GM18858 (cell line): Measurements from ENCODE around the gene MAF.

Experiments
- ATAC-seq: cut with Tn5 transposase; IDR thresholded peaks from one replicate; pipeline ENCODE4 v1.9.1; 2021; ENCODE audit not compliant: unreplicated experiment

The MAF gene

GRCh38 chr16:79592186-79592585 lies 8.4 kb downstream of the MAF start:
- no peak for ATAC-seq

- no peak for ATAC-seq
These were observed 10.9 kb downstream of the MAF start for GRCh38 chr16:79589601-79590102.

DNA sequence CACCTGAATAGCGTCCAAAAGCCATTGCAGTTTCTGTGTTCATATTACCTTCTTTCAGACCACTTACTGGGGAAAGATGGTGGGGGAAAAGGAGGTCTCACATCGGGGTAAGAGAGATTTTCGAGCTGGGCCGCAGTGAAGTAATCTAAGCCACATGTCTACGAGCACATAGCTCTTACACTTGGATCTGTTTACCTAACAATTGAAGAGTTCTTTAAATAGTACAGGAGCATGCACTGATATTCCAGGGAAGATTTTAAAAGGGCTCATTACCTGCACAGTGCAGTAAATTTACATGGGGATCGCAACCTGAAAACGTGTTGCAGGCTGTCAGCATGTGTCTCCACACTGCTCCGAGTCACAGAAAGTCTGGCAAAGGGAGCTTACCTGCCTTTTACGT lies 12.6 kb downstream of the MAF start:
- ATAC-seq: no peak

- ATAC-seq: no peak
These were observed 13.2 kb downstream of the MAF start for GRCh38 chr16:79587296-79587695.

- no peak for ATAC-seq
These were observed 17.7 kb downstream of the MAF start for GRCh38 chr16:79582789-79583188.

- ATAC-seq: no peak
These were observed 19.9 kb downstream of the MAF start for GRCh38 chr16:79580453-79581191.

DNA sequence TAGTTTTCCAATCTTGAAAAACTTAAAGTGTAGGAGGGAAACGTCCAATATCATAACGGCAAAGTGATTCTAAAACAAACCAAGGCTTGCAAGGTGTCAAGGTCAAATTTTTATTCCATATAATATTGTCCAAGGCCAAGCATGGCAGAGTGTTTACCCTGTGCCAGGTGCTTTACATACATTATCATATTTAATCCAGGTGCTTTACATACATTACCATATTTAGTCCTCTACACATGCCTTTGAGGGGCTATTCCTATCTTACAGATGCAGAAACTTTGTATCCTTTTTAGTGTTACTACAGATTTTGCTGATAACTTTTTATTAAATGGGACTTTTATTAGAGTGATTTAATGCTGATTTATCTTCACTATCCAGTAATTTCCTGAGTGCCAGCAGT lies 23.9 kb downstream of the MAF start:
- no peak for ATAC-seq

DNA sequence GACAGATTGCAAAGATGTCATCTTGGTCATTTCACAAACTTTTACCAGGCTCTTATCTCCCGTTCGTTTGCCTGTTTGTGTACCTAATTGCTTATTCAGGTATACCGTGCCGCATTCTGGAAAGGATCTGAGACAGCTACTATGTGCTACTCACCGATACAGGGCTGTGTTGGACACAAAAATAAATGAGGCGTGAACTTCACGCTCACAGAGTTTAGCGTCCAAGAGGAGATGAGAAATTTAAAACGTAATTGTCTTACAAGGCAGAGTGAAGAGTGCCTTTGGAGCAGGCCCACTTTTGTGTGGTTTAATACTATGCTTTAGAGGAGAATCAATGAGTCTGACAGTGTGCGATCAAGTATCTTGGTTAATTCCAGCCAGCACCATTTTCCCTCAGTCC lies 26.7 kb downstream of the MAF start:
- ATAC-seq: no peak

DNA sequence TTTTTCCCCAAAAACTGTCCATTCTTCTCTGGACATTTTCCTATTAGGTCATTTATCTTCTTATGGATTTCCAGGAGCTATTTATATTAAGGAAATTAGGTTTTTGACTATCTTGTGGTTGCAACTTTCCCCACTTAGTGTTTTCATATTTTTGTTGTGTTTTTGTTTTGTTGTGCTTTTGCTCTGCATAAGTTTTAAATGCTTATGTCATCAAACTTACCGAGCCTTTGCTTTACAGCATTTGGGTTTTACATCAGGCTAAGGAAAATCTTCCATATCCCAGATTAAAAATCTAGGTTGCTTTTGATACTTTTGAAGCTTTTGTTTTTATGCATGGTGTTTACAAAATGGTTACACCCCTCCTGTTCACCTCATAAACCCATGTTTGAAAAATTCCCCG lies 27.5 kb downstream of the MAF start:
- ATAC-seq: no peak

DNA sequence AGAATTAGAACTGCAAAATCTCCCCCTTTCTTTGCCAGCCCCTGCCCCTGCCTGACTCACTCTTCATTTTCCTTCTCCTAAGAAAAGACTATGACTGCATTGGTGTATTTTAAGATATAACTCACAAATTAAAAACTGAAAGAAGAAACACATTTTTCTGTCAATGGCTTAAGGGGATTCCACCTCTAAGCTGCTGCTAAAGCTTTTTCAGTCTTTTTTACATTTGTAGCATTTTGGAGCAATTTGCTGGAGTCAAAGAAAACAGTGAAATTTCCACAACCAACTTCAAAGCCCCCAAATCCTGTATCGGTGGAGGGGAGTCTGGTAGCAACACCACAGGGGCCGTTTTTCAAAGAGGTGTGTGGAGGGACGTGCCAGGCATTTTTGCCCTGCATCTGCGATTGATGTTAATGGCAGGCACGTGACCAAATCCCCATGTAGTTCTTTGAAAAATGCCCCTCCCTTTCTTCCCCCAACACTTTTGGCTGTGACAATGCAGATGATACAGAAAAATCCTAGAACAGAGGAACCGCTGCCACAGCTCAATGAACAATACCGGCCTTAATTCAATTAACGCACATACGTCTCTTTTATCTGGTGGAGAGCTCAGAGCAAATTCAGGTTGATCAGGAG lies 28.5 kb downstream of the MAF start:
- no peak for ATAC-seq

DNA sequence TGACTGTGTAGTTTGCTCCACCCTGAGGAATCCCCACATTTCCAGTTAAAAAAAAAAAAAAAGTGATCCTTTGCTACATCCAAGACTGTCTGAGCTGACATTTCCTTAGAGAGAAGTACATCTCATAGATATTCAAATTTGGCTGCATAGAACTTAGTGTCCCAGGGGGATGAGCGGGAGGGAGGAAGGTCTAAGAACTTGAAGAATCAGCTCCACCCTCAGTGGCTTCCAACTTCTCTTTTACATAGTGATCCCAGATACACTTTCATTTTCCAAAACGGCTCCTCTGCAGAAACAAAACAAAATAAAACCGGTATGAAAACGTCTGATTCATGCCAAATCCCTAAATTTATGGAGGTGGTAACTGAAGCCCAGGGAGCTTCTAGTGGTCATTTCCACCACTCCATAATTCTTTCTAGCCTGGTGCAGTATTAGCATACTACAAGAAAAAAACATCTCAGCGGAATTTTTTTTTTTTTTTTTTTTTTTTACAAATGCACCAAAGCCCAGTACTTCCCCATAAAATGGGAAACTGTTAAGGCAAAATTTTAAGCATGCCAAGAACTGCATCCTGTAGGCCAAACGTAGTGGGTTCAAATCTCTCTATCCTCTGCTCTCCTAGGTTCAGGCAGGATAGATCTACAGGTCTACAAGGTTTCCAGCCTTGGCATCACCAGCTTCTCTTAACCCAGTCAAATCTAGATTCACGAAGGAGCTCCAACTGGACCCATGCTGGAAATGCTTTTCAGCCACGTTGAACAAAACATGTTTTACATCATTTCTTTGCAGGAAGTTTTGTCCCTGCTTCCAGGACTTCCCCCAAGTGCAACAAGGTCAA lies 29.3 kb downstream of the MAF start:
- no peak for ATAC-seq

DNA sequence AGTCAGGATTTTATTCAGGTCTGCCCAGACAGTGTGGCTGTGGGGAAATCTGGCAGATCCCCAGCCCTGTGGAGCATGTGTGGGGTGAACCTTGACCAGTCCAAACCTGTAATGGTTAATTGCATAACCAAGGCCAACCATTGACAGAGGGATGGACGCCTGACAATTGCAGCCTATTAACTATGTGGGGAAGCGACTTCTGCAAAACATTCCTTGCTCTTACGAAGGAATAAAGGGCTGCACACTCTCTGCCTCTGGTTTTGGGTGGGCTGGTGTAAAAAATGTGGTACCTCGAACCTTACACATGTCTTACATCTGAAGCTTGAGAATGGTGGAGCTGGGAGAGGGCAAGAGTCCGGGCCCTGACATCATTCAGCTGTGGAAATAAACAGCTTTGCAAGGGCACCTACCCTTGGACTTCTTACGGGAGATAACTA lies 35.8 kb downstream of the MAF start:
- ATAC-seq: no peak

DNA sequence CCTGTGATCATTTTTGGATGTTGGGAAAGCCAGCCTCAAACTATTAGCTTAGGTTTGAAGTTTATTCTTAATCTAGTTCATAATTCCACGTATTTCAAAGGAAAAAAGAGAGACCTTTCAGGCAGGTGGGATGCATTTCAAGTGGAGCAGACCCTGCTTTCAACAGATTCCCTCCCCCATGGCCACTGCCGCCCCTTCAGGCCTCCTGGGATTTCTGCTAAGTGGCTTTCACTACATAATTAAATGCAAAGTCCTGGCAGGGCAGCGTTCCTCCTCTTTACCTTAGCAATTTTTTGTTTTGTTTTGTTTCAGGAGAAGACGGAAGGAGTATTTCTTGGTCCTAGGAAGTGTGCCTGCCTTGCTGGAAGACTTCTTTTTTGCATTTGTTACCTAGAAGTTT lies 36.6 kb downstream of the MAF start:
- no peak for ATAC-seq

- ATAC-seq: no peak
These were observed 38.2 kb downstream of the MAF start for GRCh38 chr16:79562166-79562823.

- no peak for ATAC-seq
These were observed 38.8 kb downstream of the MAF start for GRCh38 chr16:79561729-79562128.

DNA sequence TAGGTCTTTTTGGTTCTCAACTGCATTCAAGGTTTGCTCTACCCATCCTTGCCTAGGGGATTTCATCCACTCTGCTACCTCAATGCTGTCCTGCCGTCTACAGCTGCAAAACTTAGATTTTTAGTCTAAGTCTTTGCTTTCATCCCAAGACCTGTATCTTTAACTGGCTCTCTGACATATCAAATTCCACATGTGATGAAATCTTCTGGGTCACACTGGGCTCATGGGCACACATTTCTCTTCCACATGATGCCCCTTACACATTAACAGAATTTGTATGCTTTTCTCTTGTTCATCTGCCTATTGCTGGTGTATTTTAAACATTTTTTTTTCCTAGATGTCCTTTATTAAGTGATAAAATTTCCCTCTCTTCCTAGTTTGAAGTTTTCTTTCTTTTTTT lies 39.6 kb downstream of the MAF start:
- no peak for ATAC-seq

GRCh38 chr16:79560318-79560717 lies 40.2 kb downstream of the MAF start:
- ATAC-seq: no peak

DNA sequence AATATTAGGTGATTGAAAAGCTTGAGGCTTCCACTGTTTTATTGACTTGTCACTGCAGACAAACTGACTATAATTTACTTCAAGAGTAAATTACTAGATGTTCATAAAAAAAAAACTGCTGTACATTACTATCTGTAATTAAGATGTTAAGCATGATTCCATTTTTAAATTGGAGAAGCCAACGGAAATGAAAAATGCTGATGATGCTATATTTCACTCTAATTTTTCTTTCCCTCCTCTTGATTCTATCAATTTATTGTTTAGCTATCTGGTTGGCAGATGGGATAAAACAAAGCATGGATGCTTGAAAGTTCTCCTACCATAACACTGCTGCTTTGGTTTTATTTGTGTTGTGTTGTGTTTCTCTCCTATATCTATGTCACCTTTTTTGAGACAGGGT lies 41.0 kb downstream of the MAF start:
- no peak for ATAC-seq

DNA sequence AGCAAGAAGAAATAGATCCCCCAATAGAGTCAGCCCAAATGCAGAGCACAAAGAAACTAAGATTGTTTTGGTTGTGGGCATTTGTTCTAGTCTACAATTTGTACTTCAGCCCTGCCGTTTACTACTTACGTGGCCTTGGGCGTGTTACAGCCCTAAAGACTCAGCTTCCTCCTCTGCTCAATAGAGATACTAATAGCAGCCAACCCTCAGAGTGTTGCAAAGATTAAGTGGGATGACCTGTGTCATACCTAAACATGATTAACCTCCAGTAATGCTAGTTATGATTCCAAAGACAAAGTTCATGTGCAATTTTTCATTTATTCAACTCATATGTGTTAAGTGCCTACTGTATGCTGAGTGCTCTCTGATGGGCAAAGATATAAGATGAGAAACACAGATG lies 43.1 kb downstream of the MAF start:
- no peak for ATAC-seq

DNA sequence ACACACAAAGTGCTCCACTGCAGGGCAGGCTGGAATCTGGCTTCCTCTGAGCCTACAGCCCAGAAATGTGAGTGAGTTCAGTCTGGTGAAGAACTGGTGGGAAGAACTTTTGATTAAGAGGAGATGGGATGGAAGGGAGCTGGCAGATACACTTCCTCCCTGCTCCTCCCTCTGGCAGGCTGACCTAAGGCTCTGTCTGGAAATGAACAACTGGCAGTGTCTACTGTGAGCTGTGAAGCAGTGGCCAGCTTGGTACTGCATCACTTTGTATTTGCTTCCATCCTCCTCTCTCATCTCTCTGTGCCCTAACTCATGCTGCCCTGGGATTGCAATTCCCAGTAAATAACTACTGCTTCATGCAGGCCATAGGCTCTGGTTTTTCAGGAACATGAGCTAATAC lies 45.6 kb downstream of the MAF start:
- ATAC-seq: no peak

DNA sequence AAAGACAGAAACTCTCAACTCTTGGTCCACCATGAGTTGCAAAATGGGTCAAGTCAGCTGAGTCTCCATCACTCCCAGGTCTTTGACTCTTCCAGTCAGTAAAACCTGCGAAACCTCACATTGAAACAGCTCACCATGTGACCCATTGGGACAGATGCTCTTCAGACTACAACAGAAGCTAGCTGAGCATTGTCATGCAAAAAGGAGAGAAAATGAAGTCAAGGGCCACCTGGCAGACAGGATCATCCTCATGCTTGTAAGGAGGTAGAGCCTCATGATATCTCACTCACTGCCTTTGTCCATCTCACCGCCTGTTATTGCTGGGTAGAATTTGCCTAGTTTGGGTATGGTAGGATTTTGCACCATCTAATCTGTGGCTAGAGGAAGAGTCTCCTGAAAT lies 50.2 kb downstream of the MAF start:
- no peak for ATAC-seq
